D721Med (cell line): Measurements from ENCODE around the gene ALDH1A2.

Experiments
- DNase-seq: peaks from one replicate; pipeline ENCODE4 v3.0.0; 2011; ENCODE audit warnings: low spot score; ENCODE audit not compliant: insufficient read length
- FAIRE-seq: peaks from 2 replicates; lab custom pipeline; 2011; peaks lifted over from hg19 to GRCh38; lab: Jason Lieb, UNC
- CTCF ChIP-seq: IDR thresholded peaks from 2 replicates; pipeline ENCODE4 v1.5.1; 2012; ENCODE audit warnings: mild to moderate bottlenecking, control low read depth; ENCODE audit not compliant: insufficient read depth; ENCODE audit errors: missing control alignments

ALDH1A2 gene

GRCh38 chr15:57909388-57909787 is 156.1 kb downstream of the ALDH1A2 start:
- DNase-seq, result no peak
- no peak for TF ChIP-seq CTCF
- no peak for FAIRE-seq

- no peak for FAIRE-seq
- TF ChIP-seq CTCF, result no peak
- DNase-seq, result no peak
Measured at GRCh38 chr15:57903626-57904025, 161.9 kb downstream of the ALDH1A2 start.
